Stimulated activated naive B cell treated with anti-CD40 and anti-IgM and Interleukin-4, amounts not matched to agents 10 μg/mL and 1 μg/mL and 100 μg/mL, for 72 hours (primary cell): Measurements from ENCODE around the gene GCNA.
"Not testable (repeated sequence)": the region's sequence is repeated elsewhere in the genome, so short reads cannot be mapped to it uniquely, and the experiment has no call there.

Experiments
- ATAC-seq, 2 donors: fragments of 150-1000 bp; cut with Tn5 transposase; replicated peaks; 2 replicates each; pipeline ENCODE4 v1.10.0; 2021; ENCODE audit warnings: moderate library complexity in 1 of 2
- DNase-seq: peaks from one replicate; pipeline ENCODE4 v3.0.0; 2021
- H3K27ac Mint-ChIP-seq: one replicate; pipeline ENCODE4 v1.8.0; 2022; ENCODE audit warnings: mild to moderate bottlenecking, mixed read lengths
- H3K27me3 Mint-ChIP-seq, 2 donors: one replicate each; pipeline ENCODE4 v1.8.0; 2022; ENCODE audit warnings: mixed read lengths in 2 of 2
- H3K36me3 Mint-ChIP-seq, 2 donors: one replicate each; pipeline ENCODE4 v1.8.0; 2022; ENCODE audit warnings: mixed read lengths in 2 of 2, mild to moderate bottlenecking in 1 of 2
- H3K4me1 Mint-ChIP-seq, 2 donors: one replicate each; pipeline ENCODE4 v1.8.0; 2022; ENCODE audit warnings: mixed read lengths in 2 of 2, mild to moderate bottlenecking in 1 of 2
- H3K4me3 Mint-ChIP-seq, 2 donors: one replicate each; pipeline ENCODE4 v1.8.0; 2022; ENCODE audit warnings: mild to moderate bottlenecking in 2 of 2, mixed read lengths in 2 of 2, moderate library complexity in 1 of 2
- H3K9me3 Mint-ChIP-seq, 2 donors: one replicate each; pipeline ENCODE4 v1.8.0; 2022; ENCODE audit warnings: mixed read lengths in 2 of 2, mild to moderate bottlenecking in 1 of 2

Gene GCNA

DNA sequence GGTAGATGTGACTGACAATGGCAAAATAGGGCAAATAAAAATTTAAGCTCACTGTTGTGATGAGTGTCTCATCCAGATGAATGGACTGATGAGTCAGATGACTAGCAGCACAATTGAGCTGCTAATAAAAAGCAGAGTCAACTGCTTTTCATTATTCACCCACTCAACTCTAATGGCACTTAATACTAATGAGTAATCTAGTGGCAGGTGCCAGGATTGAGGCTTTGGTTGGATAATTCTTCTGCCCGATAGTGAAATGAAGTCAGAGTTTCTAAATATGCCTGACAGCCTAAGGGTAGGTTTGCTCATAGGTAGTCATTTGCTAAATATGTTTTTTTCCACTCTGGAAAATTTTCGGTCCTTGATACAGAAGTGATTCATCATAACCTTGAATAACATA is 34.9 kb upstream of the GCNA start:
- Mint-ChIP-seq H3K4me1 (peaks cover 15 to 38% of the 10 kb centered on the region in 2 donors), H3K36me3 (peaks cover 10 to 19% of the 10 kb centered on the region in 2 donors), H3K27ac (peak overlapping the region; percentile 76), H3K9me3 (no peaks in the 10 kb centered on the region), H3K4me3 (peak overlapping the region; percentile 54 to 57), H3K27me3 (no peaks in the 10 kb centered on the region)
- ATAC-seq = peak in 1 of 2 donors; percentile 5
- no peak for DNase-seq

DNA sequence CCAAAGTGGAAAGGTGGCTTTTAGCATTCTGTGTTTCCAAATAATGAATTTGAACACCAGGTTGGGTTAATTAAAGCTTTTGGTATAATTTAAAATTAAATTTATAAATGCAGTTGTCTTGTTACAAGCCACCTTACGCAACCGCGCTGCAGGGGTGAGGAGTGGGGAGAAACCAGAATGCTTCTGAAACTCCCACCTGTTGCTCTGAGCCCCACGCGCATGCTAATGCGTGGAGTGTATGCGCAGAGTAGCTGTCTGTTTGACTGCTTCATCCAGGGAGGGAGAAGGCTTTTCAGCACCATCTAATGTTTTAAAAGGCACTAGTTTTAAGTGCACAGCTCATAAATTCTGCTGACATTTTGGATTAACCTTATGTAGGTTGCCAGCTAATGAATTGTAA is 32.9 kb upstream of the GCNA start:
- no peaks in the 10 kb centered on the region for H3K27me3 Mint-ChIP-seq
- DNase-seq = no peak
- peaks cover 15 to 34% of the 10 kb centered on the region in 2 donors for H3K4me1 Mint-ChIP-seq
- H3K9me3 Mint-ChIP-seq = no peaks in the 10 kb centered on the region
- ATAC-seq = no peak
- no peak overlapping the region for H3K4me3 Mint-ChIP-seq
- H3K27ac Mint-ChIP-seq = no peak overlapping the region
- H3K36me3 Mint-ChIP-seq = peaks cover 10 to 19% of the 10 kb centered on the region in 2 donors

DNA sequence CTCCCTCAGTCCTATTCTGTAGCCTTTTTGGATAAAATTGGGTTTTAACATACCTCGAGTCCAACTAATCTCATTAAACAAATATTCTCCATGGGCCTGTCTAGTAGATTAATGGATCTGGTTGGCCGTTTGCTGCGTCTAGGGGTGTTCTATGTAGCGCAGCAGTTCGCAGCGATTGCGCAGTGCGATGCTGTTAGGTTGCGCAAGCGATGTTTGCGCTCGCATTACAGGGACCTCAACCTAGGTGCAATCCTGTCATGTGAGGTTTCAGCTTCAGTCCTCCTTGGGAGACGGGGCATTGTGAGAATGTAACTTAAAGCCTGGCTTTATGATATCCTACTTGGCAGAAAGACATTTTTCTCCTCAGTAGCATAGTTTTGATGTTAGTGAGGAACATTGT is 31.4 kb upstream of the GCNA start:
- ATAC-seq (no peak), DNase-seq (no peak)
- H3K36me3 Mint-ChIP-seq = peaks cover 10 to 19% of the 10 kb centered on the region in 2 donors
- H3K27ac Mint-ChIP-seq = no peak overlapping the region
- no peak overlapping the region for H3K4me3 Mint-ChIP-seq
- peaks cover 8 to 21% of the 10 kb centered on the region in 2 donors for H3K4me1 Mint-ChIP-seq
- no peaks in the 10 kb centered on the region for H3K27me3 Mint-ChIP-seq
- no peaks in the 10 kb centered on the region for H3K9me3 Mint-ChIP-seq

DNA sequence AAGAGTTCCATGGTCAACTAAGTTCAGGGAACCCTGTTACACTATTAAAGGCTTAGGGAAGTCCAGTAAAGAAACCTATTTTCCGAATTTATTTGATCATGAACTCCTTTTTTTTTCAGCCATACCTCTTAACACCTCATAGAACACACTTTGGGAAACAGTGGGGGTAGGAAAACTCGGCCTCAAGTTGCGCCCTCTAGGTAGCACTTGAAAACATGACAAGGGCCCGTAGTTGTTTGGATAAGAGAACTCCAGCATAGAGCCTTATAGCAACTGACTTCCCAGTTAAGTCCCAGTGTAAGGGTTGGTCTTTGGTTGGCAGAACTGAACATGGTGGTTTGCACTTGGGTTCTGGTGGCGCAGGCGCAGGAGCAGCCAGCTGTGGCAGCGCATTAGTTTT is 30.9 kb upstream of the GCNA start:
- ATAC-seq = no peak
- no peak for DNase-seq
- H3K27me3 Mint-ChIP-seq = no peaks in the 10 kb centered on the region
- H3K27ac Mint-ChIP-seq = no peak overlapping the region
- H3K9me3 Mint-ChIP-seq = no peaks in the 10 kb centered on the region
- H3K36me3 Mint-ChIP-seq = peaks cover 10 to 19% of the 10 kb centered on the region in 2 donors
- H3K4me3 Mint-ChIP-seq = no peak overlapping the region
- H3K4me1 Mint-ChIP-seq = peaks cover 8 to 17% of the 10 kb centered on the region in 2 donors

DNA sequence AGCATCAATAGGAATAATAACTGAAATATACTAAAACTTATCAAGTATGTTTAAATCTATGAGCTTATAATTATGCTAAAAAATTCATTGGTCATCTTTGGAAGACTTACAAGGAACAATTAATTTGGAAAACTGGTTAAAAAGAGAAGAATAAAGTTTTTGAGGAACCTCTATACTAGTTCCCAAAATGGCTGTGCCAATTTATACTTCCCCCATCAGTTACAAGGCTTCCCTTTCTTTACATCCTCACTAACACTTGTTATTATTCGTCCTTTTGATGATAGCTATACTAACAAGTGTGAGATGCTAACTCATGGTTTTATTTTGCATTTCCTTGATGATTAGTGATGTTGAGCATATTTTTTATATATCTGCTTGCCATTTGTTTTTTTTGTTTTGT is 28.3 kb upstream of the GCNA start:
- no peak for DNase-seq
- peaks cover 1 to 9% of the 10 kb centered on the region in 2 donors for H3K4me1 Mint-ChIP-seq
- peaks cover 6 to 9% of the 10 kb centered on the region in 2 donors for H3K36me3 Mint-ChIP-seq
- no peak overlapping the region for H3K4me3 Mint-ChIP-seq
- ATAC-seq = no peak
- no peaks in the 10 kb centered on the region for H3K27me3 Mint-ChIP-seq
- H3K27ac Mint-ChIP-seq = no peak overlapping the region
- no peaks in the 10 kb centered on the region for H3K9me3 Mint-ChIP-seq

DNA sequence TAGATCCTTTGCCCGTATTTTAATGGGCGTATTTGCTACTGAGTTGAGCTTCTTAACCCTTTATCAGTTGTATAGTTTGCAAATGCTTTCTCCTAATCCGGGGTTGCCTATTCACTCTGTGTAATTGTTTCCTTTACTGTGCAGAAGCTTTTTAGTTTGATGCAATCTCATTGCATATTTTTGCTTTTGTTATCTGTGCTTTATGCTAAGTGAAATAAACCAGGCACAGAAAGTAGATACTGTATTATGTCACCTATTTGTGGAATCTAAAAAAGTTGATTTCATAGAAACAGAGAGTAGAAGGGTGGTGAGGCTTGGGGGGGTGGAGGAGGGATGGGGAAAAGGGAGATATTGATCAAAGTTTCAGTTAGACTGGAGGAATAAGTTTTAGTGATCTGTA is 27.7 kb upstream of the GCNA start:
- no peak overlapping the region for H3K27ac Mint-ChIP-seq
- no peaks in the 10 kb centered on the region for H3K27me3 Mint-ChIP-seq
- H3K36me3 Mint-ChIP-seq = peaks cover 7 to 10% of the 10 kb centered on the region in 2 donors
- no peak overlapping the region for H3K4me3 Mint-ChIP-seq
- peaks cover 0 to 5% of the 10 kb centered on the region in 2 donors for H3K4me1 Mint-ChIP-seq
- H3K9me3 Mint-ChIP-seq = no peaks in the 10 kb centered on the region
- DNase-seq = no peak
- no peak for ATAC-seq

DNA sequence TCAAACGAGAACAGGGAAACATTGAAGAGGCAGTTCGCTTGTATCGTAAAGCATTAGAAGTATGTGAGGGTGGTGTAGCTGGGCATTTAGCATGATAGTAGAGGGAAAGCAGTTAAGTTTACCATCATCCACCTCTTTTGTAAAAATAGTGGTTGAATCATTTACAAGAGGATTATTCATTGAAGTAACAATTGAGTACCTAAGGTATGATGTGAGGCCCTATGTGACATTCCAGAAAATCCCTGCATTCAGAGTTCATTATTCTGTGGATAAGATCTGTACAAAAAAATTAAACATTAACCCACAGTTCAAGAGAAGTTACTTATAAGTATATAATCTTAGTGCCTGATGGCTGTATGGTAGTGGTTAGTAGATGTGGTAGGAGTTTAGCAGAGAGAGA is 22.2 kb upstream of the GCNA start:
- Mint-ChIP-seq H3K4me1 (peaks cover 0 to 5% of the 10 kb centered on the region in 2 donors), H3K4me3 (no peak overlapping the region), H3K27ac (no peak overlapping the region), H3K27me3 (no peaks in the 10 kb centered on the region), H3K9me3 (no peaks in the 10 kb centered on the region), H3K36me3 (peaks cover 12% of the 10 kb centered on the region in 2 donors)
- ATAC-seq (no peak), DNase-seq (no peak)

DNA sequence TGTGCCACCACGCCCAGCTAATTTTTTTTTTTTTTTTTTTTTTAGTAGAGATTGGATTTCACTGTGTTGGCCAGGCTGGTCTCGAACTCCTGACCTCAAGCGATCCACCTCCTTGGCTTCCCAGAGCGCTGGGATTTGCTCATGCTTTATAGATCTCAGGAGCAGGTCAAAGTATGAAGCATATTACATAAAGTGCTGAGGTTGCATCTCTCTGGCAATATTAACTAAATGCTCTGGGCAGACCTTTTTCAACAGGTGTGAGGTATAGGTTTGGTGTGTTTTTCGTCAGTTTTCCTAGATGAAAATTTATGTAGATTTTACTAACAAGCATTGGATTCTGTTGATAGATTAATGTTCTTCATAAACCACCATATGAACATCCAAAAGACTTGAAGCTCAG is 19.3 kb upstream of the GCNA start:
- no peak for DNase-seq
- Mint-ChIP-seq H3K9me3 (no peaks in the 10 kb centered on the region), H3K27ac (no peak overlapping the region), H3K36me3 (peaks cover 20 to 22% of the 10 kb centered on the region in 2 donors), H3K27me3 (no peaks in the 10 kb centered on the region), H3K4me1 (no peaks in the 10 kb centered on the region), H3K4me3 (no peak overlapping the region)
- ATAC-seq = no peak

DNA sequence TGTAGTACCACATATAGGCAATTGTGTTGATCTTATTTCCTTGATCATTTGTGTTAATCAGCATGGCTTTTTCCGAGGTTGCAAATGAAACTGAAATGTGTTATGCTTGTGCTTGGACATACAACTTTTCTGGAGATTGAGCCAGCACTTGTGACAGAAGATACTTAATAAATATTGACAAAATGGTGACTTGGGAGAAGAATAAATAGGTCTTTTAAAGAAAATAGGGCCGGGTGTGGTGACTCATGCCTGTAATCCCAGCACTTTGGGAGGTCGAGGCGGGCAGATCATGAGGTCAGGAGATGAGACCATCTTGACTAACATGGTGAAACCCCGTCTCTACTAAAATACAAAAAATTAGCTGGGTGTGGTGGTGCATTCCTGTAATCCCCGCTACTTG is 18.5 kb upstream of the GCNA start:
- not testable (repeated sequence) for H3K4me3 Mint-ChIP-seq, H3K9me3 Mint-ChIP-seq, ATAC-seq, H3K4me1 Mint-ChIP-seq, DNase-seq, H3K27me3 Mint-ChIP-seq
- peaks cover 22 to 24% of the 10 kb centered on the region in 2 donors for H3K36me3 Mint-ChIP-seq
- peak overlapping the region; percentile 51 for H3K27ac Mint-ChIP-seq

DNA sequence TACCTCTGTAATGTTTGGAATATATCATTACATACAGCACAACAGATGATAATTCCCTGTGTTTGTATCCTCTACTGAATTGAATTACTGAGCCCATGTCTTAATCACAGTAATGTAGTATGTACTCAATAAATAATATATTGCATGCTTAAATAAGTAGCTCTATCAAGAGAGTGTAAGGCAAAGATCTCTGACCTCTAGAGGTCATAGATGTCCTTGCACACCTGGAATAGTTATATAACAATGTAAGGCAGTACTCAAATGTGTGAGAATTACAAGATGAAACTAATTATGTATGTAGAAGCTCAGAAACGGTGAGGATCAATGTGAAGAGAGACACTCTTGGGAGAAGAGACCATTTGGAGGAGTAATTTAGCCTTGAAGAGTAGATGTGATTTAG is 14.3 kb upstream of the GCNA start:
- no peaks in the 10 kb centered on the region for H3K27me3 Mint-ChIP-seq
- peaks cover 20 to 22% of the 10 kb centered on the region in 2 donors for H3K36me3 Mint-ChIP-seq
- H3K4me1 Mint-ChIP-seq = no peaks in the 10 kb centered on the region
- DNase-seq (no peak), ATAC-seq (peak in 1 of 2 donors; percentile 18)
- H3K27ac Mint-ChIP-seq = no peak overlapping the region
- H3K9me3 Mint-ChIP-seq = no peaks in the 10 kb centered on the region
- no peak overlapping the region for H3K4me3 Mint-ChIP-seq

DNA sequence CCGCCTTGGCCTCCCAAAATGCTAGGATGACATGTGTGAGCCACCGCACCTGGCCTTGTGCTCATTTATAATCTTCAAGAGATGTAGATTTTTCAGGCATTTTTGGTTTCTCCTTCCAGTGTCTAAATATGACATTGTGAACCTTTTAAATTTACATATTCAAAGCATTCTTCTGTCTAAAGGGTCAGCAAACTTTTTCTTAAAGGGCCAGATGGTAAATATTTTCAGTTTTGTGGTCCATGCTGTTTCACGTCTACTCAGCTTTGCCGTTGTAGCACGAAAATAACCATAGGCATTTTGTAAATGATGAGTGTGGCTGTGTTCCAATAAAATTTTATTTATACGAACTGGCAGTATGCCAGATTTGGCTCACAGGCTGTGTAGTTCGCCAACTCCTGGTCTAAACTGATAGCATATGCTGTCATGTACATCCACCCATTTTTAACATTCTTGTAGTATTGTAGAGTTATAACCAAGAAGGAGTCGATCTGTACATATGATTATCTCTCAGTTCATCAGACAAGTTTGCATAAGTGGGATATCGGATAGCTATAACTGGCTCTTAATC is 12.7 kb upstream of the GCNA start:
- H3K27me3 Mint-ChIP-seq = no peaks in the 10 kb centered on the region
- H3K36me3 Mint-ChIP-seq = peaks cover 20 to 22% of the 10 kb centered on the region in 2 donors
- ATAC-seq = no peak
- no peak overlapping the region for H3K27ac Mint-ChIP-seq
- no peaks in the 10 kb centered on the region for H3K9me3 Mint-ChIP-seq
- H3K4me3 Mint-ChIP-seq = no peak overlapping the region
- no peaks in the 10 kb centered on the region for H3K4me1 Mint-ChIP-seq
- DNase-seq = no peak

DNA sequence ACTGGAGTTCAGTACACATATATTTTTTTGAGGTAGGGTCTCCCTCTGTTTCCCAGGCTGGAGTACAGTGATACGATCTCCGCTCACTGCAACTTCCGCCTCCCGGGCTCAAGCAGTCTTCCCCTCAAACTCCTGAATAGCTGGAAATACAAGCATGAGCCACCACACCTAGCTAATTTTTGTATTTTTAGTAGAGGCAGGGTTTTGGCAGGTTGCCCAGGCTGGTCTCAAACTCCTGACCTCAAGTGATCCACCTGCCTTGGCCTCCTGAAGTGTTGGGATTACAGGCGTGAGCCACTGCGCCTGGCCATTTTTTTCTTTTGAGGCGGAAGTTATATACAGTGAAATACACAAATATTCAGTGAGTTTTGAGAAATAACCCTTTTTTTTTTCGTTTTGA is 6.8 kb upstream of the GCNA start:
- not testable (repeated sequence) for H3K27me3 Mint-ChIP-seq, DNase-seq, H3K27ac Mint-ChIP-seq, H3K4me3 Mint-ChIP-seq, H3K9me3 Mint-ChIP-seq, H3K4me1 Mint-ChIP-seq, ATAC-seq
- peaks cover 7 to 15% of the 10 kb centered on the region in 2 donors for H3K36me3 Mint-ChIP-seq

DNA sequence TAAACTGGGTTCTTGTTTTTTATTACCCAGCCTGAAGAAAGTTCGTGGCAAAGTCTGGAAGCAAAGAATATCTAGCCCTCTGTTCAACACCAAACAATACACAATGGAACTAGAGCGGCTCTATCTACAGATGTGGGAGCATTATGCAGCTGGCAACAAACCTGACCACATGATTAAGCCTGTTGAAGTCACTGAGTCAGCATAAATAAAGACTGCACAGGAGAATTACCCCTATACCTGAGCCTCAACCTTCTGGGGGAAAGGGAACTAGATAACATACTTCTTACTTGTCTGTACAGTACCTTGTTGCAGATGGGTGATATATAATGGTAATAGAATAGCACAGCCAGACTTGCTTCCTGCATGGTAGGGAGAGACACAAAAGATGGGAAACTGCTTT is 4.6 kb upstream of the GCNA start:
- H3K9me3 Mint-ChIP-seq = no peaks in the 10 kb centered on the region
- H3K27ac Mint-ChIP-seq = no peak overlapping the region
- H3K4me1 Mint-ChIP-seq = peaks cover 0 to 4% of the 10 kb centered on the region in 2 donors
- ATAC-seq = no peak
- DNase-seq = no peak
- H3K36me3 Mint-ChIP-seq = peaks cover 4 to 21% of the 10 kb centered on the region in 2 donors
- H3K4me3 Mint-ChIP-seq = no peak overlapping the region
- H3K27me3 Mint-ChIP-seq = no peaks in the 10 kb centered on the region

DNA sequence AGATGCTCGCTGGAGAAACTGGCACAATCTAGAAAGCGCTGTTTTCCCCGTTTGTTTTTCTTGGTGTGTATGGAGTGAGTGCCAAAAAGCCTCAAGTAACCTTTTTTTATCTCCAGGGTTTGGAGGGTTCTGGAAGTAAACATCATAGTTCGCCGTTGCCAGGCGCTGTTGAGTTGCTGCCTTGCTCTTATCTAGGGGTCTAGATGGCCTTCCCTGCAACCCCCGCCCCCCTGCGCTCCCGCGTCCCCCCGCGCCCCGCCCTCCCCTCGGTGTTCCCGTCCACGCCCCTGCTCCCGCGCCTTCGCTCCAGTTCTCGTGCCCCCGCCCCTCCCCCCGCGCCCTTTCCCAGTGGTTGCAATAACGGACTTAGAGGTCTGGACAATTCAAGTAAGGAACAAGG is 555 bp upstream of the GCNA start:
- H3K4me3 Mint-ChIP-seq = no peak overlapping the region
- H3K36me3 Mint-ChIP-seq = peaks cover 12 to 30% of the 10 kb centered on the region in 2 donors
- ATAC-seq (no peak), DNase-seq (no peak)
- H3K27ac Mint-ChIP-seq = no peak overlapping the region
- H3K27me3 Mint-ChIP-seq = no peaks in the 10 kb centered on the region
- peaks cover 2 to 4% of the 10 kb centered on the region in 2 donors for H3K4me1 Mint-ChIP-seq
- no peaks in the 10 kb centered on the region for H3K9me3 Mint-ChIP-seq

DNA sequence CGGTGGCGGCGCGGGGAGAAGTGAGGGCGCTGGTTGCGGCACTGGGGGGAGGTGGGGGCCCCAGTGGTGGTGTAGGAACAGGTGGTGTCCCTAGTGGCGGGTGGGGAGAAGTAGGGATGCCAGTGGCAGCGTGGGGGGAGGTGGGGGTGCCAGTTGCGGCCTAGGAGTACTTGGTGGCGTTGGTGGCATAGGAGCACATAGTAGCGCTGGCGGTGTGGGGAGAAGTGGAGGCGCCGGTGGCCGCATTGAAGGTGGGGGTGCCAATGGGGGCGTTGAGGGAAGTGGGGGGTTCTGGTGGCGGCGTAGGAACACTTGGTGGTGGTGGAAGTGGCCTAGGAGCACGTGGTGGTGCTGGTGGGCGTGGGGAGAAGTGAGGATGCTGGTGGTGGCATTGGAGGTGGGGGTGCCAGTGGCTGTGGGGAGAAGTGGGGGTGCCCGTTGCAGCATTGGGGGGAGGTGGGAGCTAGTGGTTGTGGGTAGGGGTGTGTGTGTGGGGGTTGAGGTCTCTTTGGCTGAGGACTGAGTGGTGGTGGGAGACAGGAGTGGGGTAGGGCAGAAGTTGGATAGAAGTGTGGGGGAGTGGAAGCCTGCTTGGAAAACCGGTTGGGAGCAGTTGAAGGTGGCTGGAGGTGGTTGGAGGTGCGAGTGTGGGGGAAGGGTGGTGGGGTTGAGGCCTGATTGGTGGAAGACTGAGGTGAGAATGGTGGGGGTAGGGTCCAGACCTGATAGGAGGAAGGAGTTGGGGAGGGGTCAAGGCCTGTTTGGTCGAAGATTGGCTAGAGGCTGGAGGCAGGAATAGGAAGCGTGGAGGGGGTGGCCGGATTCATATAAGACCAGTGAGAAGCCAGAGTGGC is 1.1 kb downstream of the GCNA start:
- no peaks in the 10 kb centered on the region for H3K27me3 Mint-ChIP-seq
- peaks cover 12 to 23% of the 10 kb centered on the region in 2 donors for H3K36me3 Mint-ChIP-seq
- H3K9me3 Mint-ChIP-seq = no peaks in the 10 kb centered on the region
- peak overlapping the region; percentile 65 for H3K27ac Mint-ChIP-seq
- H3K4me3 Mint-ChIP-seq = peak overlapping the region in 1 of 2 donors; percentile 9
- ATAC-seq (no peak), DNase-seq (no peak)
- peaks cover 2 to 4% of the 10 kb centered on the region in 2 donors for H3K4me1 Mint-ChIP-seq
